Stimulated activated naive CD8-positive, alpha-beta T cell treated with anti-CD3 and anti-CD28 coated beads, Interleukin-15, amount 100 ng/mL, for 72 hours (primary cell): ENCODE measurements around the gene TRMT1L.

Source experiments
- ATAC-seq: fragments of 150-1000 bp; cut with Tn5 transposase; 2 replicates; pipeline ENCODE4 v1.10.0; 2021; ENCODE audit warnings: mild to moderate bottlenecking, moderate library complexity
- DNase-seq, 2 donors: peaks; one replicate each; pipeline ENCODE4 v3.0.0; 2021 to 2022
- H3K27ac Mint-ChIP-seq, 2 donors: one replicate each; pipeline ENCODE4 v1.8.0; 2022; ENCODE audit warnings: mild to moderate bottlenecking in 2 of 2, mixed read lengths in 2 of 2, moderate library complexity in 2 of 2
- H3K27me3 Mint-ChIP-seq: one replicate; pipeline ENCODE4 v1.8.0; 2022; ENCODE audit warnings: mixed read lengths
- H3K4me1 Mint-ChIP-seq: one replicate; pipeline ENCODE4 v1.8.0; 2022; ENCODE audit warnings: mild to moderate bottlenecking, mixed read lengths
- H3K4me3 Mint-ChIP-seq, 2 donors: one replicate each; pipeline ENCODE4 v1.8.0; 2022; ENCODE audit warnings: mild to moderate bottlenecking in 2 of 2, mixed read lengths in 2 of 2, moderate library complexity in 1 of 2
- H3K9me3 Mint-ChIP-seq, 2 donors: one replicate each; pipeline ENCODE4 v1.8.0; 2022; ENCODE audit warnings: mixed read lengths in 2 of 2

Gene TRMT1L

GRCh38 chr1:185087101-185087500, 69.7 kb downstream of the TRMT1L start:
- Mint-ChIP-seq H3K27me3 (no peaks in the 10 kb centered on the region), H3K4me3 (no peak overlapping the region), H3K4me1 (peaks cover 7% of the 10 kb centered on the region), H3K9me3 (no peaks in the 10 kb centered on the region), H3K27ac (no peak overlapping the region)
- no peak for ATAC-seq
- DNase-seq, result no peak

- Mint-ChIP-seq H3K4me1 (peaks cover 7% of the 10 kb centered on the region), H3K4me3 (no peak overlapping the region), H3K27me3 (no peaks in the 10 kb centered on the region), H3K9me3 (no peaks in the 10 kb centered on the region), H3K27ac (no peak overlapping the region)
- DNase-seq (no peak), ATAC-seq (no peak)
Observed at GRCh38 chr1:185083818-185084217, 72.9 kb downstream of the TRMT1L start.

GRCh38 chr1:185080422-185080821, 76.3 kb downstream of the TRMT1L start:
- Mint-ChIP-seq H3K27me3 (no peaks in the 10 kb centered on the region), H3K27ac (no peak overlapping the region), H3K9me3 (peaks cover 0 to 3% of the 10 kb centered on the region in 2 donors)

GRCh38 chr1:185077374-185077773, 79.4 kb downstream of the TRMT1L start:
- Mint-ChIP-seq H3K4me1 (peaks cover 29% of the 10 kb centered on the region), H3K4me3 (no peak overlapping the region), H3K27me3 (no peaks in the 10 kb centered on the region), H3K27ac (peak overlapping the region in 1 of 2 donors; percentile 19), H3K9me3 (peaks cover 2 to 8% of the 10 kb centered on the region in 2 donors)
- DNase-seq (no peak), ATAC-seq (no peak)

More at GRCh38 chr1:185080422-185080821, 76.3 kb downstream of the TRMT1L start:
- H3K4me1 Mint-ChIP-seq, result peaks cover 5% of the 10 kb centered on the region
- ATAC-seq (no peak), DNase-seq (no peak)
- H3K4me3 Mint-ChIP-seq, result no peak overlapping the region

DNA sequence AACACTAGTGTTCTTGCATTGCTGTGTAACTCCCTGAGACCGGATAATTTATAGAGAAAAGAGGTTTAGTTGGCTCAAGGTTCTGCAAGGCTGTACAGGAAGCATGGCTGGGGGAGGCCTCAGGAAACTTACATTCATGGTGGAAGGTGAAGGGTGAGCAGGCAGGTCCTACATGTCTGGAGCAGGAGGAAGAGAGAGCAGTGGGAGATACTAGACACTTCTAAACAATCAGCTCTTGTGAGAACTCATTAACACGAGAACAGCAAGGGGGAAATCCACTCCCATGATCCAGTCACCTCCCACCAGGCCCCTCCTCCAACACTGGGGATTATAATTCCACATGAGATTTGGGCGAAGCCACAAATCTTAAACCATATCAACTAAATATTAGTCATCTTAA, 81.3 kb downstream of the TRMT1L start:
- Mint-ChIP-seq H3K4me3 (no peak overlapping the region), H3K4me1 (peaks cover 42% of the 10 kb centered on the region), H3K27me3 (no peaks in the 10 kb centered on the region), H3K9me3 (peaks cover 5 to 8% of the 10 kb centered on the region in 2 donors), H3K27ac (no peak overlapping the region)
- no peak for DNase-seq
- no peak for ATAC-seq

DNA sequence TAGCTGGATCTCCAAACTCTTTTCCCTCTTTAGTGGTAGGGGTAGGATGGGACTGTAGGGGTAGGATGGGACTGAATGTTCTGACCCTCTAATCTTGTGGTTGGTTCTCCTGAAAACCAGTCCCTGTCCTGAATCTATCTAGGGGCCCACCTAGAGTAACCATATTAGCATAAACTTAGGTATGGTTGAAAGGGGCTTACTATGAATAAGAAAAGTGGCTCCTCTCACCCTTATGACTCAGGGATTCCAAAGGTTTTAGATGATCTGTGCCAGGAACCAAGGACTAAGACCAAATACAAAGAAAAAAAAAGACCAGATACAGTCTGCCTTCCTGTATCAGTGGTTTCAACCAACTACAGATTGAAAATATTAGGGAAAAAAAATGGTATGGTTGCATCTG, 82.4 kb downstream of the TRMT1L start:
- DNase-seq (no peak), ATAC-seq (peak; percentile 52)
- Mint-ChIP-seq H3K9me3 (peaks cover 5 to 8% of the 10 kb centered on the region in 2 donors), H3K4me3 (no peak overlapping the region), H3K27ac (no peak overlapping the region), H3K27me3 (no peaks in the 10 kb centered on the region), H3K4me1 (peaks cover 42% of the 10 kb centered on the region)

DNA sequence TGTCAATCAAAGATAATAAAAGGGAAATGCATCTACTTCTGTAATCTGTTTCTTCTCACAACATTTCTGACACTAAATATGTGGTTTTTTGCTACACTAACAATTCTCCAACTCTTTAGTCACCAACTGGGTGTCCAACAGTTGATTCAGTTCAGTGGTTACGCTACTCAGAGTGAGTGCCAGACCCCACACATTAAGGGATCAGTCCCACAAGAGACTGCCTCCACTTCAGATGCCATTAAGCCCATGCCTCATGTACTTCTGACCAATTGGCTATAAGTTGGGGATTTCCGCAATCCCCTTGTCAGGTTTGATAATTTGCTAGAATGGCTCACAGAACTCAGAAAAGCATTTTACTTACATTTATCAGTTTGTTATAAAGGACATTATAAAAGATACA, 83.0 kb downstream of the TRMT1L start:
- Mint-ChIP-seq H3K4me1 (peaks cover 42% of the 10 kb centered on the region), H3K4me3 (no peak overlapping the region), H3K27ac (peak overlapping the region in 1 of 2 donors; percentile 76), H3K9me3 (peaks cover 5 to 8% of the 10 kb centered on the region in 2 donors), H3K27me3 (no peaks in the 10 kb centered on the region)
- ATAC-seq (peak; percentile 52), DNase-seq (no peak)

GRCh38 chr1:185070051-185070450, 86.7 kb downstream of the TRMT1L start:
- H3K4me1 Mint-ChIP-seq, result peaks cover 61% of the 10 kb centered on the region
- no peak for ATAC-seq
- H3K4me3 Mint-ChIP-seq, result no peak overlapping the region
- no peaks in the 10 kb centered on the region for H3K27me3 Mint-ChIP-seq
- DNase-seq, result no peak
- peaks cover 1 to 5% of the 10 kb centered on the region in 2 donors for H3K9me3 Mint-ChIP-seq
- H3K27ac Mint-ChIP-seq, result no peak overlapping the region

DNA sequence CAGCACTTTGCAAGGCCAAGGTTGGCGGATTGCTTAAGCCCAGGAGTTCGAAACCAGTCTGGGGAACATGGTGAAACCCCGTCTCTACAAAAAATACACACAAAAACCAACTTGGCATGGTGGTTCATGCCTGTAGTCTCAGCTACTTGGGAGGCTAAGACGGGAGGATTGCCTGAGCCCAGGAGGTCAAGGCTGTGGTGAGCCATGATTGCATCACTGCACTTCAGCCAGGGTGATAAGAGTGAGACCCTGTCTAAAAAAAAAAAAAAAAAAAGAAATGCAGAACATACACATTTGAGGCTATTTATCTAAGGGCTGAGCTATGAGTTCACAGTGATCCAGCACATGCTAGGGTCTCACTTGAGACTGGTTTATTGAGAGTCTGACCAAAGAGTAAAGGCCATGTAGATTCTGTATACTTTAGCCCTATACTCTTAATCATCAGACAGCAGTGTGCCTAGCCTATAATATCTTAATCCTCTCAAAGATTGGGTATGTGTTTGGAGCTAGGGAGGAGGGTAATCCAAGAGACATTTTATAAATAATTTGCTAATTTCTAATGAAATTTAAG, 87.5 kb downstream of the TRMT1L start:
- Mint-ChIP-seq H3K27ac (no peak overlapping the region), H3K9me3 (peaks cover 0 to 5% of the 10 kb centered on the region in 2 donors), H3K27me3 (no peaks in the 10 kb centered on the region), H3K4me3 (no peak overlapping the region), H3K4me1 (peaks cover 54% of the 10 kb centered on the region)
- no peak for ATAC-seq
- no peak for DNase-seq

DNA sequence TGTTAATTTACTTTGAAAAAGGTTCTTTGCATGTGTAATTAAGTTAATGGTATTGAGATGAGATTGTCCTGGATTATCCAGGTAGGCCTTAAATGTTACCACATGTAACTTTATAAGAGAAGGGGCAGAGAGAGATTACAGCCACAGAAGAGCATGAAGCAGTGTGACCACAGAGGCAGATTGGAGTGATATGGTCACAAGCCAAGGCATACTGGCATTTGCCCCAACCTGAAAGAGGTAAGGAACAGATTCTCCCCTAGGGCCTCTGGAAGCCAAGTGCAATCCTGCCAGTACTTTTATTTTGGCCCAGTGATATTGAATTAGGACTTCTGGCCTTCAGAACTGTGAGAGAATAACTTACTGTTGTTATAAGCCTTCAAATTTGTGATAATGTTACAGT, 88.4 kb downstream of the TRMT1L start:
- peaks cover 54% of the 10 kb centered on the region for H3K4me1 Mint-ChIP-seq
- H3K27ac Mint-ChIP-seq, result no peak overlapping the region
- H3K27me3 Mint-ChIP-seq, result no peaks in the 10 kb centered on the region
- no peak for DNase-seq
- no peak overlapping the region for H3K4me3 Mint-ChIP-seq
- ATAC-seq, result no peak
- H3K9me3 Mint-ChIP-seq, result peaks cover 0 to 5% of the 10 kb centered on the region in 2 donors
